ENCODE data around the gene ZG16B. TPM values are rescaled to one million over a fixed set of nuclear protein-coding genes. Genes with fewer than 3 reads are reported as not detected.

Gene ZG16B
- total and polyA plus RNA-seq, 2 donors (not counting 1 experiment from before 2014, with no cell fraction given), result not detected

GRCh38 chr16:2852003-2852730, 22.1 kb downstream of the ZG16B start:
- H3K27ac ChIP-seq (ENCODE audit: insufficient read depth, low read length), result no peak overlapping the region
- H3K4me3 ChIP-seq (replicated peaks in 1 of 4; ENCODE audit: control extremely low read depth in 1 of 4, insufficient read depth in 1 of 4, low read depth in 3 of 4, low read length in 4 of 4), result no peak overlapping the region
- no peaks in the 10 kb centered on the region for H3K9me3 ChIP-seq (ENCODE audit: control insufficient read depth, insufficient read depth, low read depth, low read length)
- H3K4me1 ChIP-seq (ENCODE audit: control insufficient read depth, extremely low read depth, insufficient read depth, low read length), result no peaks in the 10 kb centered on the region
- no peak overlapping the region for H2AFZ ChIP-seq (ENCODE audit: low read length)
- no peak overlapping the region for H3K4me2 ChIP-seq (ENCODE audit: extremely low read depth, insufficient read depth, low read length)
- H4K20me1 ChIP-seq (ENCODE audit: control insufficient read depth, extremely low read depth, insufficient read depth, low read length), result no peaks in the 10 kb centered on the region
- no peaks in the 10 kb centered on the region for H3K36me3 ChIP-seq (ENCODE audit: control insufficient read depth, insufficient read depth, low read length)
- H3K79me2 ChIP-seq (ENCODE audit: control insufficient read depth, insufficient read depth, low read length), result no peaks in the 10 kb centered on the region
- DNase-seq (ENCODE audit: low read depth in 2 of 2), result no peak
- no peak for TF ChIP-seq EZH2 (IDR thresholded peaks at IDR 0.05; ENCODE audit: low read length, missing control alignments)
- TF ChIP-seq, protein P1, sequence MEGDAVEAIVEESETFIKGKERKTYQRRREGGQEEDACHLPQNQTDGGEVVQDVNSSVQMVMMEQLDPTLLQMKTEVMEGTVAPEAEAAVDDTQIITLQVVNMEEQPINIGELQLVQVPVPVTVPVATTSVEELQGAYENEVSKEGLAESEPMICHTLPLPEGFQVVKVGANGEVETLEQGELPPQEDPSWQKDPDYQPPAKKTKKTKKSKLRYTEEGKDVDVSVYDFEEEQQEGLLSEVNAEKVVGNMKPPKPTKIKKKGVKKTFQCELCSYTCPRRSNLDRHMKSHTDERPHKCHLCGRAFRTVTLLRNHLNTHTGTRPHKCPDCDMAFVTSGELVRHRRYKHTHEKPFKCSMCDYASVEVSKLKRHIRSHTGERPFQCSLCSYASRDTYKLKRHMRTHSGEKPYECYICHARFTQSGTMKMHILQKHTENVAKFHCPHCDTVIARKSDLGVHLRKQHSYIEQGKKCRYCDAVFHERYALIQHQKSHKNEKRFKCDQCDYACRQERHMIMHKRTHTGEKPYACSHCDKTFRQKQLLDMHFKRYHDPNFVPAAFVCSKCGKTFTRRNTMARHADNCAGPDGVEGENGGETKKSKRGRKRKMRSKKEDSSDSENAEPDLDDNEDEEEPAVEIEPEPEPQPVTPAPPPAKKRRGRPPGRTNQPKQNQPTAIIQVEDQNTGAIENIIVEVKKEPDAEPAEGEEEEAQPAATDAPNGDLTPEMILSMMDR (conservative IDR thresholded peaks at IDR 0.05 in 1 of 2, IDR thresholded peaks at IDR 0.05 in 1 of 2; ENCODE audit: low read depth in 1 of 2, low read length in 2 of 2), result no peak
- H3K27me3 ChIP-seq (ENCODE audit: control insufficient read depth, insufficient read depth, low read length), result peaks cover 5% of the 10 kb centered on the region
- no peak overlapping the region for H3K9ac ChIP-seq (ENCODE audit: insufficient read depth, low read length)

- no peak overlapping the region for H3K4me2 ChIP-seq (ENCODE audit: extremely low read depth, insufficient read depth, low read length)
- no peaks in the 10 kb centered on the region for H4K20me1 ChIP-seq (ENCODE audit: control insufficient read depth, extremely low read depth, insufficient read depth, low read length)
- H3K79me2 ChIP-seq (ENCODE audit: control insufficient read depth, insufficient read depth, low read length), result no peaks in the 10 kb centered on the region
- no peak overlapping the region for H3K27ac ChIP-seq (ENCODE audit: insufficient read depth, low read length)
- H3K9me3 ChIP-seq (ENCODE audit: control insufficient read depth, insufficient read depth, low read depth, low read length), result no peaks in the 10 kb centered on the region
- no peak overlapping the region for H3K4me3 ChIP-seq (replicated peaks in 1 of 4; ENCODE audit: control extremely low read depth in 1 of 4, insufficient read depth in 1 of 4, low read depth in 3 of 4, low read length in 4 of 4)
- H3K4me1 ChIP-seq (ENCODE audit: control insufficient read depth, extremely low read depth, insufficient read depth, low read length), result no peaks in the 10 kb centered on the region
- no peak for DNase-seq (ENCODE audit: low read depth in 2 of 2)
- H2AFZ ChIP-seq (ENCODE audit: low read length), result no peak overlapping the region
- no peaks in the 10 kb centered on the region for H3K36me3 ChIP-seq (ENCODE audit: control insufficient read depth, insufficient read depth, low read length)
- H3K9ac ChIP-seq (ENCODE audit: insufficient read depth, low read length), result no peak overlapping the region
- TF ChIP-seq, protein P1 (conservative IDR thresholded peaks at IDR 0.05 in 1 of 2, IDR thresholded peaks at IDR 0.05 in 1 of 2; ENCODE audit: low read depth in 1 of 2, low read length in 2 of 2), result no peak
- no peak for TF ChIP-seq EZH2 (IDR thresholded peaks at IDR 0.05; ENCODE audit: low read length, missing control alignments)
- peaks cover 5% of the 10 kb centered on the region for H3K27me3 ChIP-seq (ENCODE audit: control insufficient read depth, insufficient read depth, low read length)
Measured at GRCh38 chr16:2852731-2853507, 22.8 kb downstream of the ZG16B start.

- TF ChIP-seq, protein P1 (conservative IDR thresholded peaks at IDR 0.05 in 1 of 2, IDR thresholded peaks at IDR 0.05 in 1 of 2; ENCODE audit: low read depth in 1 of 2, low read length in 2 of 2), result no peak
- no peak for TF ChIP-seq EZH2 (IDR thresholded peaks at IDR 0.05; ENCODE audit: low read length, missing control alignments)
Measured at GRCh38 chr16:2853531-2854073, 23.5 kb downstream of the ZG16B start.

More at GRCh38 chr16:2853531-2854073, 23.5 kb downstream of the ZG16B start:
- Histone ChIP-seq H2AFZ (ENCODE audit: low read length) (no peak overlapping the region), H3K27me3 (ENCODE audit: control insufficient read depth, insufficient read depth, low read length) (peaks cover 5% of the 10 kb centered on the region), H3K9me3 (ENCODE audit: control insufficient read depth, insufficient read depth, low read depth, low read length) (no peaks in the 10 kb centered on the region), H3K4me1 (ENCODE audit: control insufficient read depth, extremely low read depth, insufficient read depth, low read length) (no peaks in the 10 kb centered on the region), H3K36me3 (ENCODE audit: control insufficient read depth, insufficient read depth, low read length) (no peaks in the 10 kb centered on the region), H3K27ac (ENCODE audit: insufficient read depth, low read length) (no peak overlapping the region), H3K79me2 (ENCODE audit: control insufficient read depth, insufficient read depth, low read length) (no peaks in the 10 kb centered on the region), H3K9ac (ENCODE audit: insufficient read depth, low read length) (no peak overlapping the region), H4K20me1 (ENCODE audit: control insufficient read depth, extremely low read depth, insufficient read depth, low read length) (no peaks in the 10 kb centered on the region), H3K4me2 (ENCODE audit: extremely low read depth, insufficient read depth, low read length) (no peak overlapping the region), H3K4me3 (replicated peaks in 1 of 4; ENCODE audit: control extremely low read depth in 1 of 4, insufficient read depth in 1 of 4, low read depth in 3 of 4, low read length in 4 of 4) (no peak overlapping the region)
- no peak for DNase-seq (ENCODE audit: low read depth in 2 of 2)
